HG02943 (cell line): ENCODE results near the gene ERICH2.

Experiments
- ATAC-seq: cut with Tn5 transposase; IDR thresholded peaks from one replicate; pipeline ENCODE4 v1.9.1; 2021; ENCODE audit warnings: mild to moderate bottlenecking, low read depth, moderate library complexity; ENCODE audit not compliant: unreplicated experiment

The ERICH2 gene

DNA sequence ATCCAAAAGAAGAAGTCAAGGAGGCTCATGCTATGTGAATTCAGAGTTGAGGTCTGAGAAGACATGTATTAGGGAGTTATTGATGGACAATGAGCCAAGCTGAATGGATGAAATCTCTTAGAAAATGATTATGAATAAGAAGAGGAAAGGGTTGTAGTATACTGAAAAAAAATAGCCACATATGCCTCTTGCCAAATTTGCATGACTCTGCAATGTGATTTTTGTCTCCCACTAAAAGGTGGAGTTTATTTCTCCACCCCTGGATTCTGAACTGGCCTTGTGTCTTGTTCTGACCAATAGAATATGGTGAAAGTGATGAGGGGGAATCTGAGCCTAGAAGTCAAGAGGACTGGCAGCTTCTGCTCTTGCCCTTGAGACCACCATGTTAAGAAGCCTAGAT, 8.6 kb upstream of the ERICH2 start:
- ATAC-seq, result no peak

DNA sequence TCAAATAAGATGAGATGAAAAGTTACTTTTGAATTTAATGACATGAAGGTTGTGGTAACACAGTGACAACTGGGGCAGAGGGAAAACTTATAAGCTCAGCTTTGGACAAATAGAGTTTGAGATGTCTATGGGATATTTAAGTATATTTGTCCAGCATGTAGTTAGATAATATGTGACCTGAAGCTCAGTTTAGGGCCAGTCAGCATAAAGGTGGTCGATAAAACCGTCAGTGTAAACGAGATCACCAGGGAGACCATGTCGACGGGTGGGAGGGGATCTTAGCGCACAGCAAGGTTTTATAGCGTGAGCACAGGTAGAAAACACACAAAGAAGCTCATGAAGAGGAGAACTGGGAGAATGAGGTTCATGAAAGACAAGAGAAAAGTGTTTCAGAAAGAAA, 7.4 kb upstream of the ERICH2 start:
- ATAC-seq, result no peak

DNA sequence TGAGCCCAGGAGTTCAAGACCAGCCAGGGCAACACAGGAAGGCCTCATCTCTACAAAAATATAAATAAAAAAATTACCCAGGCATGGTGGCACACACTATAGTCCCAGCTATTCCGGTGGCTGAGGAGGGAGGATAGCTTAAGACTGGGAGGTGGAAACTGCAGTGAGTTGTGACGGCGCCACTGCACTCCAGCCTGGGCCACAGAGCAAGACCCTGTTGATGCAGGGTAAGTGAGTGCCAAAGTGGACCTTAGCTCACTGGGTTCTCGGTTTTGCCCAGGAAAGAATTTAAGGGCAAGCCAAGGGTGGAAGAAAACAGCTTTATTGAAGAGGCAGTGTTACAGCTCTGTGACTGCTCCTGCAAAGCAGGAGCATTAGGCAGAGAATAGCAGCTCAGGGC, 6.9 kb upstream of the ERICH2 start:
- no peak for ATAC-seq

- no peak for ATAC-seq
Observed at GRCh38 chr2:170764880-170765261, 5.3 kb upstream of the ERICH2 start.

- ATAC-seq, result no peak
Observed at GRCh38 chr2:170766693-170767092, 3.5 kb upstream of the ERICH2 start.

DNA sequence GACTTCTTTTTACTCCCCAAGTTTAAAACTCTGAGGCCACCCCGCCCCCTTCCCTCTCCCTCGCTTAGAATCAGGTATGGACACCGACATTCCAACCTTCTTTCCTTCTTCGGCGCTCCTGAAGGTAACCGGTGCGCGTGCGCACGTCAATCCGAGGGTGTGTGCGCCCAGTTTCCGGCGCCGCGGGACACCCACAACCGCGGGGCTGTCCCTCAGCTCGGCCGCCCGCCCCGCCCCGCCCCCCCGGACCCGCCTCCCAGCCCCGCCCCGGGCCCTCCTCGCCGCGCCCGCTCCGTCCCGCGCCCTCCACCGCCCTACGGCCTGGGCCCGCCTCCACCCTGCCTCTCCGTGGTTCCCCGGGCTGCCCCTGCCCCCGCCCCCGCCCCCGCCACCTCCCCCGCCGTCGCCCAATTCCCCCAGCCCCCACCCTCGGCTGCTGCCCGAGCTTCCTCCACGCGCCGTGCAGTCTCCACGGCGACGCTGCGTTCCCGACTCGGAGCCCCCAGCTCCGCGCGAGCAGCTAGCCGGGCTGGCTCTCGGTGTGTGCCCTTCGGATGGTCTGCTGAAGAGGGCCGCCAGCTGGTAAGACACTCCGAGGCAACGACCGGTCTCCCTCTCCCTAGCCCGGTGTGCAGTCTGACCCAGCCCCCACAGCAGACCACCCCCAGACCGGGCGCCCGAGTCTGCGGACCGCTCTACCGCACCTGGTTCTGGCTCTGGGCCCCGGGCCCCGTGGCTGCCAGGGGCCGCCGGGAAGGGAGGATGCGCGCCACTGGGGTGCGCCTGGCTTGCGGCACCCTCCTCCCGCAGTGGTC, 635 bp downstream of the ERICH2 start:
- ATAC-seq, result peak; percentile 81

- ATAC-seq, result peak; percentile 21
Observed at GRCh38 chr2:170771421-170771937, 1.3 kb downstream of the ERICH2 start.

- ATAC-seq, result no peak
Observed at GRCh38 chr2:170772295-170772694, 2.1 kb downstream of the ERICH2 start.

DNA sequence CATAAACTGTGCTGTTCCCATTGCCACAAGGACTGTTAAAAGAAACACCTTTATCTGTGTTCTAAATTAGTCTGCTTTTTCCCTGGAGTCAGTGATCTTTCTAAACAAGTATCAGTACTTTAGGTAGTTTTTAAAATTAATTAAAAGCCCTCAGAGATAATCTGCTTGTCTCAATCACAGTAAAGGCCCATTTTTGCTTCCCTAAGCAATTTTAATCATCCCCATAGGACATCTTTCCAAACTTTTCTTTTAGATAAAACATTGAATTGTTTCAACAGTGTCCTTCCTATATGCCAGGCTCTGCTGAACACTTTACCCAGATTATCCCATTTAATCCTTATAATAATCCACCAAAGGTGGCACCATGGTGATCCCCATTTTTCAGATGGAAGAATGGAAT, 3.9 kb downstream of the ERICH2 start:
- ATAC-seq, result no peak

GRCh38 chr2:170778900-170779299, 8.7 kb downstream of the ERICH2 start:
- ATAC-seq, result no peak

GRCh38 chr2:170779304-170779703, 9.1 kb downstream of the ERICH2 start:
- ATAC-seq, result no peak

DNA sequence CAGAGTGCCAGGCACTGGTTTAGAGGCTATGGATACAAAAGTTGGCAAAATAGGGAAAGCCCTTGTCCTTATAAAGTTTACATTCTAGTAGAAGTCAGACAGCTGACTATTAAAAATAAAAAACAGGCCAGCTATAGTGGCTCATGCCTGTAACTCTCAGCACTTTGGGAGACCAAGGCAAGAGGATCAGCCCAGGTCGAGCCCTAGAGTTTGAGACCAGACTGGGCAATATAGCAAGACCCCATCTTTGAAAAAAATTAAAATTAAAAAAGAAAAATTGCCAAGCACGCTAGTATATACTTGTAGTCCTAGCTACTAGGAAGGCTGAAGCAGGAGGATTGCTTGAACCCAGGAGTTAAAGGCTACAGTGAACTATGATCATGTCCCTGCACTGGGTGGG, 12.5 kb downstream of the ERICH2 start:
- no peak for ATAC-seq

DNA sequence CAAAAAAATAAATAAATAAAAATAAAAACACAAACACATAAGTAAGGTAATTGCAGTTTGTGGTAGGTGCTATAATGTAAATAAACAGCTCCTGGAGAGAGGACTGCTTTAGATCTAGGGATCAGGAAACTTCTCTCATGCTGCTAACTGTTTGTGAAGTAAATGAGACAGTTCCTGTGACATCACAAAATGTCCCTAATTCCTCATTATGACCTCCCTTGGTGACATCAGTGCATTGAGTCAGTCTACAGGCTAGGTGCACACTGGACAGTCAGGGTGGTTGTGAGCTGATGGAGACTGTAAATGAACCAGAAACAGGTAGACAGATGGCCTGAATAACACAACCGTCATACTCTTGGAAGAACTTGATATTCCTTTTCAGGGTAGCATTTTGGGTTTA, 13.4 kb downstream of the ERICH2 start:
- ATAC-seq, result no peak

GRCh38 chr2:170798996-170799395, 28.8 kb downstream of the ERICH2 start:
- no peak for ATAC-seq

DNA sequence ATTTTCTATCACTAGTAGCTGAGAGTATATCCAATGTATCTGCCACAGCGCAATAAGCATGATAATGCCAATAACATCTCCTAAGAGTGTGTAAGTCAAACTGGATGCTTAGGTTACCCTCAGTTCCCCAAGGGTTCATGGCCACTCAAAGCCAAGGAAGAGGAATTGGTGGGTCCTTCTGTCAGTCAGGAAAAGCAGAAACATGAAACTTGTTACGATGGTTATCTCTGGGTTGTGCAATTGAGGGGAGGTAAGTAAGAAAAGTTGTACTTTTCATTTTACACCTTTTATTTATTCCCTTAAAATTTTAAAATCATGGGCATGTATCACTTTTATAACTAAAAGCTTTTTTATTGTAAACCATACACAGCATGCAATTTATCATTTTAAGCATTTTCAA, 36.4 kb downstream of the ERICH2 start:
- no peak for ATAC-seq

DNA sequence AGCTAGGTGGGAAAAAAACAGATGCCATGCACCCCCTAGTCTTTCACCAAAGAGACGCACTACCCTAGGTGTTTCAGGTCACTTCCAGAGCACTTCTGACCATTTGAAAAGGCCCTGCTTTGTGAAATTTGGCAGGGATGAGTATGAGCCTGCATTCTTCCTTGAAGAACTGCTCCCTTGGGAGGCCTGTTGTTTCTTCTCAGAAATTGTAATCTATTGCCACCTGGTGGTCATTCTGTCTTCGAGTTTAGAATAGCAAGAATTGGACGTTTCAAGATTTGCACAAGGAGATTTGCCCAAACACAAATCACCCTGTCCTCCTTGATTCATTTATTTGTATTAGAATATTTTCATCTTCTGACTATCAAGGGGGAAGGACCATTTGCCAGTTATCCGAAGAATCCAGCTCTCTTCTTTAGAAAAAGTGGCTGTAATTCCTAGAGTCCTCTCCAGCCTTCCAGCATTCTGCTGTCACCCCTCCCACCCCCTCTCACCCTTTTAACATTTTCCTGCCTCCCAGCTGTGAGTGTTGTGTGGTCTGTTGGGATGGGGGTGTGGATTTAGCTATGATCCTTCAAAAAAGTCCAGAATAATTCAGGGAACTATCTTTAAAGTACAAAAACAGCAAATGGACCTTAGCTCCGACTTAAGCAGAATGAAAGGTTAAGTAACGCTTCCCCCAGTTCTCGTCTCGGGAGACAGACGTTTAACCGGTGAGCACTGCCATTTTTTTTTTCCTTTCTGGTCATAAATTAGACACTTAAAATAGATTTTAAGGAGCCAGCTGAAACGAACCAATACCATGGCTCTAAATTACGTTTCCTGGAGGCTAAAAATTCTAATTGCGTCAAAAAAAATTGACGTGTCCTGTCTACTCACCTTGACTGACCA, 42.8 kb downstream of the ERICH2 start:
- ATAC-seq, result no peak

DNA sequence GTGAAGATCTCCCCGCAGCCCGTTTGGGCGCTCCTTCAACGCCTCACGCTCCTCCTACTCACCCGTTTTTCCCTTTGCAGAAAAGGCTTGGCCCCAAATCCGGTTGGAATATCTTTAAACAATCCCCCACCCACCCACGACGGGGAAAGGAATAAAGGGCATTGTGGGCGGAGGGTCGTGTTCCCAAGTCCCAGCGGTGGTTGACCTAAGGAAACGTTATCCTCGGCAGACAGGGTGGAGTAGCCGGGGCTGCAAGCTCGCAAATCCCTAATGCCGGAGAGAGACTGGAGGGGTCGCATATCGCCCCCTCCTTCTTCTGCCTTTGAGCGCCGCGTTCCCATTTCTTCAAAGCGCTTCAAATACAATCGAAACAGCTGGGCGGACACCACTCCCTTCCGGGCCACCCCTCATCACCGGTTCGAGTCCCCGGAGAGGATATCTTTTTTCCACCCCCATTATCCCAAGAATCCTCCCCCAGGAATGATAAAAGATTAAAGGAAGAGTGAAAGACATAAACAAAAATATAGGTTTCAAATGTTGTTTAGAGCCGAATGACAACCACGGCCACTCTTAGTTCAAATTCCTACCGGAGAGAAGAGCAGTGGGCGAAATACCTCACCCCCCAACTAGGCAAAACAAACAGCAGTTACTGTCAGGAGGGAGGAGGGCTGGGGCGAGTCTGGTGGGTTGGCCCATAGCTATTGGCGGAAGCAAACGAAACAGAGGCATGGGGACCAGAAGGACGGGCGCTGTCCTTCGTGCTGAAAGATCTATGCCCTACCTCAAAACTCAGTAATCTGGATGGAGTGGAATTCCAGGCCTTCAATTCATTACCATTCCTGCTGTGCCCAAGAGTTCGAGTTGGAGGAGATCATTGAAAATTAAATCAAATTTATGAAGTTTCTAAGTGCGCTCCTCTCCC, 43.7 kb downstream of the ERICH2 start:
- no peak for ATAC-seq

DNA sequence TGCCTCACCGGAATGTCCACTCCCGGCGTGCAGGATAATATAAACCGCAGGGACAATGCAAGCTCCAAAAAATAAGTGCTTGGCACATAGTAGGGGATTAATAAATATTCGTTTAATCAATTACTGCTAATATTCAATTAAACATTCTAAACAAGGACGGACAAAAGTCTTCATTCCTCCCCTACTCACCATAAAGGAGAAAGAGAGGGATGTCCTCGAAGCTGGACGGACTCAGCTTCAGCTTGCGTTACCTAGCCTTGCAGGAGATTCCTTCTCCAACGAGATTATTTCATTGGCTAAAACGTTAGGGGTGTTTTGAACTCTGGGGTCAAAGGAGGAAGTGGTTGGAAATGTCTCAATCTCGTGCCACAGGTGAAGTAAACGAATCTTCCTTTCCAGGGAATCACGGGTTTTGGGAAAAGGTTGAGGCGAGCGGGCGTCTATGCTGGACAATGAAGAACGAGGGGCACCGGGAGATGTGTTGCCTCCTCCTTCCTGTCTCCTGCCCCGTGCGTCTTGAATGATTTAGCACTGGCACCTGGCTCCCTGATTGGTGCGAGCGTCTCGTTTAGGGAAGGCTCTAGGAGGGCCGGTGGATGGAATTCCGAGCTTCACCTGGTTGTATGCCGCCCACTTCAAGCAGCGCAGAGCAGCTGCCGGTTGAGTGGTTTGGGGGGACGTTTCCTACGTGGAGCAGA, 44.5 kb downstream of the ERICH2 start:
- ATAC-seq, result no peak

DNA sequence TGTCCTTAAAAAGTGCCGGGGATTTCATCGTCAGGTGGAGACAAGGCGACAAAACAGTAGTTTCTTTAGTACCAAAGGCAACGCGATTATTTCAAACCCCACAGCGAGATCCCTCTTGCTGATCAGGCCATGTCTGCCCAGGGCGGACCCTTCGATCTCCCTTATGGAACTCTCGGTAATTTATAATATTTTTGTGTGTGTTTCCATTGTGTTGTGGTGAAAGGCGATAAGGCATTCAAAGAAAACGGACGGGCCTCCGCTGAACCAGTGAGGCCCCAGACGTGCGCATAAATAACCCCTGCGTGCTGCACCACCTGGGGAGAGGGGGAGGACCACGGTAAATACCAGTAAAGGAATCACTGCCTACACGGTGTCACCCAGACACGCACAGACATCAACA, 45.1 kb downstream of the ERICH2 start:
- ATAC-seq, result no peak
